ENCODE data around the gene IARS2.

DNA sequence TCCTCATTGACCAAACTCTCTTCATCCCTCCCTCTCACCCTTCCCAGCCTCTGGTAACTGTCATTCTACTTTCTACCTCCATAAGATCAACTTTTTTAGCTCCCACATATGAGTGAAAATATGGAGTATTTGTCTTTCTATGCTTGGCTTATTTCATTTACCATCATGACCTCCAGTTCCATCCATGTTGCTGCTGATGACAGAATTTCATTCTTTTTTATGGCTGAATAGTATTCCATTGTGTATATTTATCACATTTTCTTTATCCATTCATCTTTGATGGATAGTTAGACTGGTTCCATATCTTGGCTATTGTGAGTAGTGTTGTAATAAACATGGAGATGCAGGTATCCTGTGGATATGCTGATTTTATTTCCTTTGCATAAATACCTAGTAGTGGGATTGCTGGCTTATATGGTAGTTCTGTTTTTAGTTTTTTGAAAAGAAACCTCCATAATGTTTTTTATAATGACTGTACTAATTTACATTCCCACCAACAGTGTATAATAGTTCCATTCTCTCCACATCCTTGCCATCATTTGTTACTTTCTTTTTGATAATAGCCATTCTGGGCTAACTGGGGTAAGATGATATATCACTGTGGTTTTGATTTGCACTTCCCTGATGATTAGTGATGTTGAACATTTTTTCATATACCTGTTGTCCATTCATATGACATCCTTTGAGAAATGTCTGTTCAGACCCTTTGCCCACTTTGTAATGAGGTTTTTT, 35.7 kb downstream of the IARS2 start:
- no peak for TF ChIP-seq GATA2 (IDR thresholded peaks at IDR 0.05; ENCODE audit: low read depth, low read length)
- TF ChIP-seq GATA3 (IDR thresholded peaks at IDR 0.05; ENCODE audit: low read depth, low read length) = no peak

Measured in SH-SY5Y (cell line).